PC-3 (cell line): ENCODE results near the gene SPP2. TPM values are rescaled to one million over a fixed set of nuclear protein-coding genes. Genes with fewer than 3 reads are reported as not detected.

Experiments
- ATAC-seq: fragments of 200-7000 bp; cut with Tn5 transposase; 2 replicates; pipeline ENCODE4 v1.9.1; 2020; ENCODE audit warnings: mild to moderate bottlenecking, moderate library complexity
- BruUV-seq: library from RNA; stranded (reverse); fragments of 400-500 nt; replicated peaks from 2 replicates; lab custom pipeline; 2021; lab: Mats Ljungman, UMichigan
- CTCF ChIA-PET: fragments of 300-600 bp; sonication (Branson Sonifier 250); formaldehyde crosslinking; loops from one replicate; lab custom pipeline; 2022; ENCODE audit warnings: antibody characterized with exemption; lab: Charles Lee
- POLR2A ChIA-PET: fragments of 300-600 bp; sonication (Branson Sonifier 250); formaldehyde crosslinking; loops from one replicate; lab custom pipeline; 2022; ENCODE audit warnings: antibody characterized with exemption; ENCODE audit not compliant: unreplicated experiment; lab: Charles Lee
- DNase-seq: peaks from one replicate; pipeline ENCODE4 v3.0.0-alpha.2; 2015
- H2AFZ ChIP-seq: fragments of 300-600 bp; sonication (generic); 2 replicates; pipeline ENCODE4 v1.6.0; 2016; ENCODE audit warnings: antibody characterized with exemption, low read length
- H3F3A ChIP-seq: fragments of 300-600 bp; sonication (generic); one replicate; pipeline ENCODE4 v1.6.0; 2017; ENCODE audit warnings: antibody characterized with exemption, low read length, control low read depth, mild to moderate bottlenecking; ENCODE audit not compliant: unreplicated experiment
- H3K27ac ChIP-seq: fragments of 300-600 bp; sonication (generic); 2 replicates; pipeline ENCODE4 v1.5.1; 2016; ENCODE audit warnings: mild to moderate bottlenecking, low read length
- H3K27me3 ChIP-seq: fragments of 300-600 bp; sonication (generic); 2 replicates; pipeline ENCODE4 v1.6.1; 2016; ENCODE audit warnings: low read length, mixed read lengths
- H3K36me3 ChIP-seq: fragments of 300-600 bp; sonication (generic); 2 replicates; pipeline ENCODE4 v1.6.1; 2016; ENCODE audit warnings: low read depth, mixed run types, low read length, mixed read lengths
- H3K4me1 ChIP-seq: fragments of 300-600 bp; sonication (generic); 2 replicates; pipeline ENCODE4 v1.5.1; 2016; ENCODE audit warnings: low read length; ENCODE audit not compliant: insufficient read depth
- H3K4me2 ChIP-seq: fragments of 300-600 bp; sonication (generic); 2 replicates; pipeline ENCODE4 v1.6.0; 2016; ENCODE audit warnings: low read length
- H3K4me3 ChIP-seq: fragments of 300-600 bp; sonication (generic); 2 replicates; pipeline ENCODE4 v1.5.1; 2016; ENCODE audit warnings: mild to moderate bottlenecking, low read length, mixed read lengths
- H3K79me2 ChIP-seq: fragments of 300-600 bp; sonication (generic); 2 replicates; pipeline ENCODE4 v1.6.1; 2017; ENCODE audit warnings: low read length, mixed read lengths
- H3K9ac ChIP-seq: fragments of 300-600 bp; sonication (generic); 2 replicates; pipeline ENCODE4 v1.6.0; 2016; ENCODE audit warnings: mild to moderate bottlenecking, low read length
- H3K9me2 ChIP-seq: fragments of 300-600 bp; sonication (generic); replicated peaks from 2 replicates; pipeline ENCODE4 v1.6.1; 2016; ENCODE audit warnings: mixed run types, low read length, mixed read lengths
- H3K9me3 ChIP-seq: fragments of 300-600 bp; sonication (generic); 2 replicates; pipeline ENCODE4 v1.6.1; 2016; ENCODE audit warnings: low read length, mixed read lengths
- H4K20me1 ChIP-seq: fragments of 300-600 bp; sonication (generic); 2 replicates; pipeline ENCODE4 v1.6.1; 2016; ENCODE audit warnings: low read length, mixed read lengths
- EZH2 ChIP-seq: fragments of 300-600 bp; sonication (generic); IDR thresholded peaks from one replicate; pipeline ENCODE4 v1.6.1; 2017; ENCODE audit warnings: antibody characterized with exemption, mild to moderate bottlenecking, low read length; ENCODE audit not compliant: unreplicated experiment
- EZH2phosphoT487 ChIP-seq: fragments of 300-600 bp; sonication (generic); IDR thresholded peaks from 2 replicates; pipeline ENCODE4 v1.6.1; 2018; ENCODE audit warnings: mild to moderate bottlenecking, antibody characterized with exemption, low read length, borderline replicate concordance
- intact Hi-C: fragments of 100-400 bp; cut with micrococcal nuclease; formaldehyde crosslinking; loops from 2 replicates; pipeline ENCODE4 v1.9.0; 2023
- total RNA-seq: library from RNA; depleted of rRNA; stranded (reverse); fragments of >200 nt; gene quantifications from 2 replicates; pipeline ENCODE4 v1.2.3, GENCODE V29; 2014
- TF ChIP-seq, protein P1 (sequence below): fragments of 300-600 bp; sonication (generic); conservative IDR thresholded peaks from 2 replicates; pipeline ENCODE4 v1.5.1; 2017; ENCODE audit warnings: antibody characterized with exemption, low read depth, mild to moderate bottlenecking, low read length

The SPP2 gene
- total RNA-seq, 1 experiment from 2014 or later, result not detected

DNA sequence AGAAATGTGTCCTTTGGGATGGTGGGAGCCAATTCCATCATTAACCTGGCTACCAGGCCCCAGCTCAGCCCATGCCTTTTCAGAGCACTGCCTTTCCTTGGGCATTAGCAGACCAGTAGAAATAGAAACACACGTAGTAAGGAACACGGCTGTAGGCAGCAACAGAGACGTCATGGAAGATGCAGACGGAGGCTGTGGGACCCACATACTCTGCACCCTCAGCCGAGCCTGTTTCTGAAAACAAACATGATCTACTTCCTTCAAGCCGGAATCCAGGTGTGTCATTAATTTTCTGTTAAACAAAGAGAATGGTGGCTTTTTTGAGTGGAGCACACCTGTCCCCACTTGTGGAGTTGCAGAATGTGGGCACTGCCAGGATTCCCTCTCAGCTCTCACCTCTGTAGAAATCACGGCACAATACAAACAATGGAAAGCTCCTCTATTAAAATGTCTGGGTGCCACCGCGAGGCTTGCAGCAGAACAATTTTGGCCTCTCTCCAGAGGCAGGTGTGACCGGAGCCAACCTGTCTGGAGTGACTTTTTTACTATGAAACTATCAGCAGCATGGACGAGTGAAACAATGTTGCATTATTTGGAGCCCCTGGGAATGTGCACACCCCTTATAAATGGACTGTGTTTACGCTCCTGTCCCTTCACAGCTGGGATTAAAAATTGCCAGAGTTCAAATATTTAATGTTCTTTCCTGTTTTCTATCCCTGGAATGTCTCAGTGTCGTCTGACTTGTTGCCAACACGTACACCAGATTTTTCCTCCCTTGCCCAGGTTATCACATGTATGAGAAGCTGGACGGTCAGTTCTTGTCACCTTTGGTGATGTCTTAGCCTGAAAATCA is 31.7 kb downstream of the SPP2 start:
- Histone ChIP-seq H3K79me2 (no peaks in the 10 kb centered on the region), H3K4me3 (peak overlapping the region; percentile 3; the same call in 1 of the 2 replicates), H2AFZ (peak overlapping the region; percentile 66), H3K9me2 (no peaks in the 10 kb centered on the region), H3K4me2 (peak overlapping the region; percentile 62), H3K9ac (no peak overlapping the region), H3K27ac (no peak overlapping the region), H3K27me3 (no peaks in the 10 kb centered on the region), H3K36me3 (no peaks in the 10 kb centered on the region), H4K20me1 (no peaks in the 10 kb centered on the region), H3K4me1 (peaks cover 10% of the 10 kb centered on the region), H3F3A (no peaks in the 10 kb centered on the region), H3K9me3 (no peaks in the 10 kb centered on the region)
- no TSS peak for BruUV-seq
- ATAC-seq (peak; percentile 45), DNase-seq (peak; percentile 46)
- CTCF ChIA-PET, result no interaction called here
- intact Hi-C loops, result no loop called here
- POLR2A ChIA-PET, result no interaction called here
- no peak for TF ChIP-seq EZH2

GRCh38 chr2:234083572-234084348 is 33.3 kb downstream of the SPP2 start:
- ATAC-seq (no peak), DNase-seq (no peak)
- ChIA-PET CTCF (no interaction called here), POLR2A (no interaction called here)
- no peaks in the 10 kb centered on the region for H3K36me3 ChIP-seq
- TF ChIP-seq EZH2phosphoT487, result no peak
- TF ChIP-seq, protein P1, sequence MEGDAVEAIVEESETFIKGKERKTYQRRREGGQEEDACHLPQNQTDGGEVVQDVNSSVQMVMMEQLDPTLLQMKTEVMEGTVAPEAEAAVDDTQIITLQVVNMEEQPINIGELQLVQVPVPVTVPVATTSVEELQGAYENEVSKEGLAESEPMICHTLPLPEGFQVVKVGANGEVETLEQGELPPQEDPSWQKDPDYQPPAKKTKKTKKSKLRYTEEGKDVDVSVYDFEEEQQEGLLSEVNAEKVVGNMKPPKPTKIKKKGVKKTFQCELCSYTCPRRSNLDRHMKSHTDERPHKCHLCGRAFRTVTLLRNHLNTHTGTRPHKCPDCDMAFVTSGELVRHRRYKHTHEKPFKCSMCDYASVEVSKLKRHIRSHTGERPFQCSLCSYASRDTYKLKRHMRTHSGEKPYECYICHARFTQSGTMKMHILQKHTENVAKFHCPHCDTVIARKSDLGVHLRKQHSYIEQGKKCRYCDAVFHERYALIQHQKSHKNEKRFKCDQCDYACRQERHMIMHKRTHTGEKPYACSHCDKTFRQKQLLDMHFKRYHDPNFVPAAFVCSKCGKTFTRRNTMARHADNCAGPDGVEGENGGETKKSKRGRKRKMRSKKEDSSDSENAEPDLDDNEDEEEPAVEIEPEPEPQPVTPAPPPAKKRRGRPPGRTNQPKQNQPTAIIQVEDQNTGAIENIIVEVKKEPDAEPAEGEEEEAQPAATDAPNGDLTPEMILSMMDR, result no peak
- TF ChIP-seq EZH2, result no peak
- no peak overlapping the region for H2AFZ ChIP-seq
- no TSS peak for BruUV-seq
- H3K27me3 ChIP-seq, result no peaks in the 10 kb centered on the region
- intact Hi-C loops, result no loop called here
- no peaks in the 10 kb centered on the region for H3K9me3 ChIP-seq
- no peak overlapping the region for H3K9ac ChIP-seq
- H4K20me1 ChIP-seq, result no peaks in the 10 kb centered on the region
- H3K9me2 ChIP-seq, result no peaks in the 10 kb centered on the region
- H3K27ac ChIP-seq, result no peak overlapping the region
- H3F3A ChIP-seq, result no peaks in the 10 kb centered on the region
- H3K79me2 ChIP-seq, result no peaks in the 10 kb centered on the region
- no peak overlapping the region for H3K4me3 ChIP-seq
- H3K4me1 ChIP-seq, result peaks cover 10% of the 10 kb centered on the region
- H3K4me2 ChIP-seq, result no peak overlapping the region

GRCh38 chr2:234091432-234091879 is 41.0 kb downstream of the SPP2 start:
- Histone ChIP-seq H3K27ac (peak overlapping the region; percentile 43), H3K36me3 (no peaks in the 10 kb centered on the region), H3K4me1 (peaks cover 17% of the 10 kb centered on the region), H3K4me2 (peak overlapping the region; percentile 62), H4K20me1 (no peaks in the 10 kb centered on the region), H3K9ac (no peak overlapping the region), H2AFZ (peak overlapping the region; percentile 62), H3F3A (no peaks in the 10 kb centered on the region), H3K79me2 (no peaks in the 10 kb centered on the region), H3K9me3 (no peaks in the 10 kb centered on the region), H3K4me3 (no peak overlapping the region; the same call in 1 of the 2 replicates), H3K27me3 (no peaks in the 10 kb centered on the region), H3K9me2 (no peaks in the 10 kb centered on the region)
- intact Hi-C loops, result no loop called here
- peak; percentile 79 for ATAC-seq
- ChIA-PET POLR2A (no interaction called here), CTCF (interaction anchor here (0.6 to 0.7 kb wide), 2 partner anchors 234 to 1176 kb away, joined by 3 read pairs; no protein-coding TSS in a partner anchor)
- peak; percentile 84 for DNase-seq
- no TSS peak for BruUV-seq
- TF ChIP-seq, protein P1, result no peak
- TF ChIP-seq EZH2phosphoT487 (no peak), EZH2 (no peak)
